GM19025 (cell line): ENCODE results near the gene NOTCH3.

Source experiments
- ATAC-seq: cut with Tn5 transposase; IDR thresholded peaks from one replicate; pipeline ENCODE4 v1.9.1; 2021; ENCODE audit warnings: mild to moderate bottlenecking, low read depth, moderate library complexity; ENCODE audit not compliant: unreplicated experiment

The NOTCH3 gene

DNA sequence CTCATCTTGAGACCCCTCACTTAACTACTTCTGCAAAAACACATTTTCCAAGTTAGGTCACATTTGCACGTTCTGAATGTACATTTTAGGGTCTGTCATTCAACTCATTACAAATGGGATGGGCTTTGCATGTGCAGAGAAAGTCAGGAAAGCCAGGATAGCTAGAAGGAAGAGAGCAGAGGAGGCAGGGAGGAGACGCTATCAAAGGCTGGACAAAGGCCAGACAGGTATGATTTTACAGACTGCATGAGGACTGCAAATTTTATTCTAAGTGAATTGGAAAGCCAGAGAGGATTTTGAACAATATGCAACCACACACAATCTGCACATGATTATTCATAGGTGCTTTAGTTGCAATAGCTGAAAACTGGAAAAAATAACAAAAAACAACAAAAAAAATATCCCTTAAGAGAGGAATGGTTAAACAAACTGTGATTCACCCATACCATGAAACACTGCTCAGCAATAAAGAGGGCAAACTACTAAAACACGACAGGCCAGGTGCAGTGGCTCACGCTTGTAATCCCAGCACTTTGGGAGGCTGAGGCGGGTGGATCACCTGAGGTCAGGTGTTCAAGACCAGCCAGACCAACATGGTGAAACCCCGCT, 72.5 kb downstream of the NOTCH3 start:
- ATAC-seq, result no peak

DNA sequence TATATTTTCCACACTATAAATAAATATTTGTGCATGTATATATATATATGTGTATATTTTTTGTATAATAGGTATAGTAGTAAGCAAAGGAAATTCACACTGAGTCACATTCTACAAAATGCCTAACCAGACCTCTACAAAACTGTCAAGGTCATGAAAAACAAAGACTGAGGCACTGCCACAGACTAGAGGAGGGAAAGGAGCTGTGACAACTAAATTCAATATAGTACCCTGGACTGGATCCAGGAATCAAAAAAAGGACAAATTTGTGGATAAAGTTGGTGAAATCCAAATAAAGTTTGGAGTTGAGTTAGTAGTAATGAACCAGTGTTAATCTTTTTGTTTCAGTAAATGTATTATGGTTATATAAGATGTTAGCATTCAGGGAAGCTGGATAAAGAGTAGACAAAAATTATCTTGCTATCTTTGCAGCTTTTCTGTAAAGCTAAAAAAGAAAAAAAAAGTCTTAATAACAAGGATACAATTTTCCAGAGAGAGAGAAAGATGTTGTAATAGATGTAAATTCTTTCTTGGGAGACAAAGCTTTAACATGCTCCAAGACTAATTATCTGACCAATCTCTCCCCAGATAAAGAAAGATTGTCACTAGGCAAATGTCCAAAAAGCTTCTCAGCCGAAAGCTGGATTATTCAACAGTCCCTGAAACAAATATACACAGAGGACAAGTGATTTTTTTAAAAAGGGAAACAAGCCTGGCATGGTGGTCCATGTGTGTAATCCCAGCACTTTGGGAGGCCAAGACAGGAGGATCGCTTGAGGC, 74.5 kb downstream of the NOTCH3 start:
- ATAC-seq, result no peak

DNA sequence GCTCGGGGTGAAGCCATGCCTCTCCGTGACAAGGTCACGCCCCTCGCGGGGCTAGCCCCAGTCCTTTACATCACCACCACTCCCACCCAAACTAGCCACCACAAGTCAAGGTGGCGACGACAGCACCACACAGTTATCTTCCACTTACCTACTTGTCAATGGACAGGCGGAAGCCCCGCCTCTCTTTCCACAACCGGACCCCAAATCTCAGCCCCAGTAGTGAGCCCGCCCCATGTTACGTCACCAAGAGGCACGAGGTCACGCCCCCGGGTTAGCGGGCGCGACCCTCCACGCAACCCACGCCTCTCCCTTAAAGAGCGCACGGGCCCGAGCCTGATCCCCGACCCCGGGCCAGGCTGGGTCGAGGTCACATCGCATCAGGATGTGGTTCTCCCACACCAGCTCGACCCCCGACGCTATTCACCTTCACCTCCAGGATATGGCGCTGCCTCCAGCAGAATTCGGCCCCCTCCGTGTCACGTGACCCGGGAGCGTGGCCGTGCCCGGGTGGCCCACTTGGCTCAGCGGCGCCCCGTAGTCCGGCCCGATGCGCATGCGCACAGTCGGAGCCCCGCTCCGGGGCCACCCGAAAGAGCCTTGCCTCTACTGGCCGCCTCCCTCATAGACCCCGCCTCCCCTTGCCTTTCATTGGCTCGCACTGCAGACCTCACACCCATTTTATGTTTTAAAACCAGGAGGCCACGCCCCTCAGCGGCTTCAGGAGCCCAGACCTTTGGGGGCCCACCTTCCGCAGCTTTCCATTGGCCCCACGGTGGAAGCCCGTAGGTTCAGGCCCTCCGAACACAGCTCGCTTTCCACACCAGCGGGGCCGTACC, 75.3 kb downstream of the NOTCH3 start:
- peak; percentile 90 for ATAC-seq

- ATAC-seq, result no peak
Observed at GRCh38 chr19:15124572-15125231, 76.1 kb downstream of the NOTCH3 start.

DNA sequence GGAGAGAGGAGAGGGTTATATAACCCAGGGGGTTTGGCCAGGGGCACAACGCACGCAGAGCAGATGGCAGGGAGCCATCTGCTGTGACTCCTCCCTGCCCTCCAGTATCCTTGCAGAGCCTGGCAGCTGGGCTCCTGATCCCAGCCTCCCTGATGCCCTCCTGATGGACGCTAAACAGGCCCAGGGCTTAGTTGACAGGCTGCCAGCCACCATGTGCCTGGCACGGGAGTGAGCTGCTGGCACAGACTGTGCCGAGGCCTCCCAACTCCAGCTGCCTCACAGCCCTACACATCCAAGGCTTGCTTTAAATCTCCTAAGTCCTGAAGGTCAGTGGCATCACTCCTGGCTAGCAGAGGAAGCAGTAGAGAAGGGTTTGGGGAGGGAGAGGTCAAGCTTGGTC, 76.9 kb downstream of the NOTCH3 start:
- ATAC-seq, result no peak

DNA sequence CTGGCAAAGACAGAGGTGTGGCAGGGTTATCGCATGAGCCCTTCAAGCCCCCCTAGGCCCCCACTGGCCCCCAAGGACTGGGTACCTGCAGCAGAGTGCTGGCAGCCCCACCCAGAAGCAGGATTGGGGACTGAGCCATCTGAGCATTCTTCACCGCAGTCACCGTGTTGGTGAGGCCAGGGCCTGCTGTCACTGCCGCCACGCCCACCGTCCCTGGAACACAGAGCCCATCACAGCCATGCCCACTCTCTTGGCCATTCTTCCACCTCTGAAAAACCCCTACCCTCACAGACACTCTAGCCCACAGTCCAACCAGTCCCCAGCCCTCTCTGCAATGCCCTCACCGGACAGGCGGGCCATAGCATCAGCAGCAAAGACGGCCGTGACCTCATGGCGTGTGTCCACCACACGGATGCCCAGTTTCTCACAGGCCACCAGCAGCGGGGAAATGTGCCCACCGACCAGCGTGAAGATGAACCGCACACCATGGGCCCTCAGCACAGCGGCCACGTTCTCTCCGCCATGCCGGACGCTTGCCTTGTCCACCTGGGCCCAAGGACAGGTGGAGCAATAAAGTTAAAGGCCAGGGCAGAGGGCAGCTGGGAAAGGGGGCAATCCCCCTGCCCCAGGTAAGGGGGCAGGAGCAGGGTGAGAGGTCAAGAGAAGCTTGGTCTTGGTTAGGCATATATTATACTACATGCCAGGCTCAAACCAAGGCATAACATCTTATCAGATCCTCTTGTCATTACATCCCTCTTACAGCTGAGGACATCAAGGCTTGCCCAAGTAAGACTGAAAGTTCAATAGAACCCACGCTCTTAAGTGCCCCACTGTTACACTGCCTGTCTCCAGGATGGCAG, 77.5 kb downstream of the NOTCH3 start:
- no peak for ATAC-seq

GRCh38 chr19:15122331-15123030, 78.3 kb downstream of the NOTCH3 start:
- no peak for ATAC-seq

DNA sequence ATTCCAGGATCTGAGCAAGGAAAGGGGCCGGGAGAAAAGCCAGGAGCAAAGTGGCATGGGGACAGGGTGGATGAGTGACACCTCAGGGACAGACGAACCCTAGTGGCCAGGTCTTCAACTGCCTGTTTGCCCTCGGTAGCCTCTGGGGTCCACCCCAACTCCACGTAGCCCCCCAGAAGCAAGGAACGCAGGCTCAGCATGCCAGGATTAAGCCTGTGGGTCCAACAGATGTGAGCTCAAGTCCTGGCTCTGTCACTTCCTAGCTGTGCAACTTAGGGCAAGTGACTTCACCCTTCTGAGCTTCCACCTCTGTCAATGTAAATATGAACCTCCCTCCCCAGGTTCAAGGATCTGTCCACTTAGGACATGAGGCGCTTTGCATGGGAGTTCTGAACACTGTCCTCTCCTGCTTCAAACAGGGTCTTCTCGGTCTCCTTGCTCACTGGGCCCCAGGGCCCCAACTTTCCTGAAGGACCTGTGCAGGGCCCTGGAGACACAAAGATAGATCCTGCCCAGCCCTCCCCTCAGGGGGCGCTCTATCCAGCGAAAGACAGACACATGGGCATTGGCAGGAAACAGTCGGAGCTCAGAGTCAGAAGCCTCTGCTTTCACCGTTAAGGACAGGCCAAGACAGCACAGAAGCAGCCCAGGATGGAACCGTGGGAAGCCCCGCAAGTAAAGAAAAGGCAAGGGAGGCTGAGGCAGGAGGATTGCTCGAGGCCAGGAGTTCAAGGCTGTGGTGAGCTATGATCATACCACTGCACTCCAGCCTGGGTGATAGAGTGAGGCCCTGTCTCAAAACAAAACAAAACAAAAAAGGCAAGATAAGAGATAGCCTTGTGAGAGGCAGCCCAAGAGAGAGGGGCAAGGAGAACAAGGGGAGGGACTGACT, 80.4 kb downstream of the NOTCH3 start:
- ATAC-seq, result no peak

DNA sequence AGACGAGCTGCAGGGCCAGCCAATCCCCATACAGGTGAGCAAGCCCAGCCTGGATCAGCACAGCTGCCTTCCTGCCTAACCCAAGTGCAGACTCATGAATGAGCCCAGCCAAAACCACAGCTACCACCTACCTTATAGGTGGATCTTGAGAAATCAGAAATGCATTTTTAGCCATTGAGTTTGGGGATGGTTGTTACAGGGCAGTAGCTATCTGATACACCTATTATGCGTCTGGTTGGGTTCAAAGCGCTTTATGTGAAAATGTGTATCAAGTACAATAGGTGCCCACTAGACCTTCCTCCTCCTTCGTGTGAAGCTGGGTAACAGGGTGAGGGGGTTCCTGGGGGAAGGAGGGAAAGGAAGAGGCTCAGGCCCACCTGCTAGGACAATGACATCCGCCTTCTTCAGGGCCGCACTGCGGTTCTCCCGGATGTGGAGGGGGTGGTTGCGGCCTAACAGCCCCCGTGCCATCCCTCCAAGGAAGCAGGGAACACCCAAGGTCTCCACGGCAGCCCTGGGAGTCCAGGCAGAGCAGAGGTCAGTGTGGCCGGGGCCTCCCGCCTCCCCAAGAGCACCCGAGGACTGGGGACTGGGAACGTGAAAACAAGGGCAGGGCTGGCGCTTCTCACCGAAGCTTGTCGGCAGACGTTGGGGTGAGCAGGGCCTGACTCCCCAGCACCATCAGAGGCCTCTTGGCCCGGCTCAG, 81.9 kb downstream of the NOTCH3 start:
- ATAC-seq, result no peak

GRCh38 chr19:15118248-15118647, 82.5 kb downstream of the NOTCH3 start:
- ATAC-seq, result no peak

DNA sequence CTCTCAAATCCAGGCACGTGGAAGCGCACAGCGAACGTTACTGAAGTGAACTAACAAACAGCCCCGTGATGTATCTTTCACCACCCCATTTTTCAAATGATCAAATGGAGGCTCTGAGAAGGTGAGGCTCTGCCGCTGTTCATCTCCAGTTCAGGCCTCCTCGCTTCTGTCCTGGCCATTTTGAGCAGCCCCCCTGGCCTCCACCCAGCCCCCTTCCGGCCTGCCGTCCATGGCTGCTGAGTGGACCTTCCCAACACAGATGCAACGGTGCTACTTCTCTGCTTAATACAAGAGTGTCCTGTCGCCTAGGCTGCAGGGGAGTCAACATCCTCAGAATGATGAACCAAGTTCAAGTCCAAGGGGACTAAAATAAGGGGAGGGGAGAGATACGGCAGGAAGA, 83.9 kb downstream of the NOTCH3 start:
- no peak for ATAC-seq

GRCh38 chr19:15115762-15116615, 84.8 kb downstream of the NOTCH3 start:
- ATAC-seq, result no peak

GRCh38 chr19:15115080-15115479, 85.7 kb downstream of the NOTCH3 start:
- no peak for ATAC-seq

GRCh38 chr19:15114153-15114540, 86.6 kb downstream of the NOTCH3 start:
- no peak for ATAC-seq

- no peak for ATAC-seq
Observed at GRCh38 chr19:15113245-15114152, 87.3 kb downstream of the NOTCH3 start.

DNA sequence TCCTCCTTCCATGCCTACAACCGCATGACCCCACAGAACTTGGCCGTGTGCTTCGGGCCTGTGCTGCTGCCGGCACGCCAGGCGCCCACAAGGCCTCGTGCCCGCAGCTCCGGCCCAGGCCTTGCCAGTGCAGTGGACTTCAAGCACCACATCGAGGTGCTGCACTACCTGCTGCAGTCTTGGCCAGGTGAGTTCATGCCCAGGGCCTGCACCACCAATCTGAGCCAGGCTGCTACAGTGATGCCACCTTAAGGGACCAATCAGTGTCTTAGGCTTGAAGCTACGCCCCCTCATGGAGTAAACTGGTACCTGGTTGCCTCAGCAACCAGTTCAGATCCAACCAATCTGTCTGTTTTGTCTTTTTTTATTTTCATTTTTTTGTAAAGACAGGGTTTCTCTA, 88.4 kb downstream of the NOTCH3 start:
- no peak for ATAC-seq
